ENCODE data around the gene CHP1. TPM values are rescaled to one million over a fixed set of nuclear protein-coding genes. Genes with fewer than 3 reads are reported as not detected.
"Not testable (repeated sequence)": the region's sequence is repeated elsewhere in the genome, so short reads cannot be mapped to it uniquely, and the experiment has no call there.

Gene CHP1
- polyA plus RNA-seq, 1 donor, result 55.8 TPM

GRCh38 chr15:41218851-41219250 is 12.2 kb upstream of the CHP1 start:
- Histone ChIP-seq H3K4me1 (ENCODE audit: control insufficient read depth, insufficient read depth, low read length) (no peaks in the 10 kb centered on the region), H3K27me3 (ENCODE audit: control insufficient read depth, insufficient read depth, low read length) (no peaks in the 10 kb centered on the region), H3K4me3 (ENCODE audit: low read length) (no peak overlapping the region), H3K36me3 (ENCODE audit: control insufficient read depth, insufficient read depth, low read length) (no peaks in the 10 kb centered on the region), H3K27ac (ENCODE audit: low read length) (no peak overlapping the region), H3K9me3 (ENCODE audit: control insufficient read depth, low read depth, low read length) (no peaks in the 10 kb centered on the region)
- DNase-seq, result no peak
- WGBS (ENCODE audit: insufficient coverage, low lambda C conversion rate), result no CpG with 5 or more reads among the region's 1 CpG

GRCh38 chr15:41219381-41219780 is 11.7 kb upstream of the CHP1 start:
- no peak for DNase-seq
- no CpG with 5 or more reads among the region's 3 CpGs for WGBS (ENCODE audit: insufficient coverage, low lambda C conversion rate)
- no peaks in the 10 kb centered on the region for H3K4me1 ChIP-seq (ENCODE audit: control insufficient read depth, insufficient read depth, low read length)

DNA sequence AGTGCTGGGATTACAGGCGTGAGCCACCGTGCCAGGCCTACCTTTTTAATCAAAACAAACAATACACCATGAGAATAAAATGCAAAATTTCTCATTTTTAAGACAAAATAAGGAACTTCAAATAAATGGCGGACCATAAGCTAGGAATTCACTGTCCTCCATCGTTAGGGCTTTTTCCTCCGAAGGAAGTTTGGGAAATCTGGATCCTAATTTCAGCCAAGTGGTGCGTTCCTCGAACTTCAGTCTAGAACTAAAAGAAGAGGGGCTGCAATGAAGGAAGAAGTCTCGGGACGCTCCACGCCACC is 771 bp upstream of the CHP1 start:
- no peak for DNase-seq
- peak overlapping the region; percentile 86 for H3K4me3 ChIP-seq (ENCODE audit: low read length)
- peaks cover 6% of the 10 kb centered on the region for H3K4me1 ChIP-seq (ENCODE audit: control insufficient read depth, insufficient read depth, low read length)
- H3K9me3 ChIP-seq (ENCODE audit: control insufficient read depth, low read depth, low read length), result no peaks in the 10 kb centered on the region
- 80% methylated on average over 1 of the region's 10 CpGs for whole genome bisulfite sequencing (ENCODE audit: insufficient coverage, low lambda C conversion rate)
- H3K27me3 ChIP-seq (ENCODE audit: control insufficient read depth, insufficient read depth, low read length), result no peaks in the 10 kb centered on the region
- peak overlapping the region; percentile 75 for H3K27ac ChIP-seq (ENCODE audit: low read length)
- no peaks in the 10 kb centered on the region for H3K36me3 ChIP-seq (ENCODE audit: control insufficient read depth, insufficient read depth, low read length)

More at GRCh38 chr15:41219381-41219780, 11.7 kb upstream of the CHP1 start:
- Histone ChIP-seq H3K27ac (ENCODE audit: low read length) (no peak overlapping the region), H3K4me3 (ENCODE audit: low read length) (no peak overlapping the region), H3K27me3 (ENCODE audit: control insufficient read depth, insufficient read depth, low read length) (no peaks in the 10 kb centered on the region), H3K36me3 (ENCODE audit: control insufficient read depth, insufficient read depth, low read length) (no peaks in the 10 kb centered on the region), H3K9me3 (ENCODE audit: control insufficient read depth, low read depth, low read length) (no peaks in the 10 kb centered on the region)

- DNase-seq, result no peak
- Histone ChIP-seq H3K4me3 (ENCODE audit: low read length) (peak overlapping the region; percentile 86), H3K9me3 (ENCODE audit: control insufficient read depth, low read depth, low read length) (no peaks in the 10 kb centered on the region), H3K36me3 (ENCODE audit: control insufficient read depth, insufficient read depth, low read length) (no peaks in the 10 kb centered on the region), H3K27ac (ENCODE audit: low read length) (peak overlapping the region; percentile 93), H3K4me1 (ENCODE audit: control insufficient read depth, insufficient read depth, low read length) (peaks cover 6% of the 10 kb centered on the region), H3K27me3 (ENCODE audit: control insufficient read depth, insufficient read depth, low read length) (no peaks in the 10 kb centered on the region)
- 80% methylated on average over 1 of the region's 28 CpGs for WGBS (ENCODE audit: insufficient coverage, low lambda C conversion rate)
These were observed 556 bp downstream of the CHP1 start for GRCh38 chr15:41231422-41232226.

GRCh38 chr15:41233367-41233771 is 2.3 kb downstream of the CHP1 start:
- Histone ChIP-seq H3K9me3 (ENCODE audit: control insufficient read depth, low read depth, low read length) (no peaks in the 10 kb centered on the region), H3K4me3 (ENCODE audit: low read length) (no peak overlapping the region), H3K36me3 (ENCODE audit: control insufficient read depth, insufficient read depth, low read length) (no peaks in the 10 kb centered on the region), H3K27ac (ENCODE audit: low read length) (no peak overlapping the region), H3K4me1 (ENCODE audit: control insufficient read depth, insufficient read depth, low read length) (peaks cover 6% of the 10 kb centered on the region), H3K27me3 (ENCODE audit: control insufficient read depth, insufficient read depth, low read length) (no peaks in the 10 kb centered on the region)
- no peak for DNase-seq
- no CpG with 5 or more reads among the region's 1 CpG for WGBS (ENCODE audit: insufficient coverage, low lambda C conversion rate)

- H3K36me3 ChIP-seq (ENCODE audit: control insufficient read depth, insufficient read depth, low read length); H3K4me3 ChIP-seq (ENCODE audit: low read length); H3K27ac ChIP-seq (ENCODE audit: low read length); H3K9me3 ChIP-seq (ENCODE audit: control insufficient read depth, low read depth, low read length); H3K27me3 ChIP-seq (ENCODE audit: control insufficient read depth, insufficient read depth, low read length); H3K4me1 ChIP-seq (ENCODE audit: control insufficient read depth, insufficient read depth, low read length); DNase-seq: not testable (repeated sequence)
- 100% methylated on average over 1 of the region's 5 CpGs for WGBS (ENCODE audit: insufficient coverage, low lambda C conversion rate)
These were observed 4.2 kb downstream of the CHP1 start for GRCh38 chr15:41235228-41235627.

DNA sequence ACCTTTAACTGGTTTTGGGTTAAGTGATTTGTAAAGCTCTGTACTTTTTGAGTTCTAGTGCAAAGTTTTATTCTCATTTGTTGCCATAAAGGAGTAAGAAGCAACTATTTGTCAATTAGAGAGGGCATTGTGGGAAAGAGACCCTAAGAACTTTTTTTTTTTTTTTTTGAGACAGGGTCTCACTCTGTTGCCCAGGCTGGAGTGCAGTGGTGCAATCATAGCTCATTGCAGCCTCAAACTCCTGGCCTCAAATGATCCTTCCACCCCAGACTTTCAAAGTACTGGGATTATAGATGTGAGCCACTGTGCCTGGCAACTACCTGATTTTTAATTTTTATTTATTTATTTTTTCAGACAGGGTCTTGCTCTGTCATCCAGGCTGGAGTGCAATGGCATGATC is 4.9 kb downstream of the CHP1 start:
- no peaks in the 10 kb centered on the region for H3K36me3 ChIP-seq (ENCODE audit: control insufficient read depth, insufficient read depth, low read length)
- no peaks in the 10 kb centered on the region for H3K9me3 ChIP-seq (ENCODE audit: control insufficient read depth, low read depth, low read length)
- no peak overlapping the region for H3K27ac ChIP-seq (ENCODE audit: low read length)
- no peaks in the 10 kb centered on the region for H3K27me3 ChIP-seq (ENCODE audit: control insufficient read depth, insufficient read depth, low read length)
- DNase-seq, result no peak
- H3K4me1 ChIP-seq (ENCODE audit: control insufficient read depth, insufficient read depth, low read length), result peaks cover 6% of the 10 kb centered on the region
- H3K4me3 ChIP-seq (ENCODE audit: low read length), result no peak overlapping the region

GRCh38 chr15:41238100-41238499 is 7.0 kb downstream of the CHP1 start:
- peaks cover 15% of the 10 kb centered on the region for H3K4me1 ChIP-seq (ENCODE audit: control insufficient read depth, insufficient read depth, low read length)
- H3K4me3 ChIP-seq (ENCODE audit: low read length), result no peak overlapping the region
- H3K9me3 ChIP-seq (ENCODE audit: control insufficient read depth, low read depth, low read length), result no peaks in the 10 kb centered on the region
- H3K36me3 ChIP-seq (ENCODE audit: control insufficient read depth, insufficient read depth, low read length), result no peaks in the 10 kb centered on the region
- WGBS (ENCODE audit: insufficient coverage, low lambda C conversion rate), result 80% methylated on average over 1 of the region's 5 CpGs
- no peaks in the 10 kb centered on the region for H3K27me3 ChIP-seq (ENCODE audit: control insufficient read depth, insufficient read depth, low read length)
- no peak overlapping the region for H3K27ac ChIP-seq (ENCODE audit: low read length)
- DNase-seq, result no peak

DNA sequence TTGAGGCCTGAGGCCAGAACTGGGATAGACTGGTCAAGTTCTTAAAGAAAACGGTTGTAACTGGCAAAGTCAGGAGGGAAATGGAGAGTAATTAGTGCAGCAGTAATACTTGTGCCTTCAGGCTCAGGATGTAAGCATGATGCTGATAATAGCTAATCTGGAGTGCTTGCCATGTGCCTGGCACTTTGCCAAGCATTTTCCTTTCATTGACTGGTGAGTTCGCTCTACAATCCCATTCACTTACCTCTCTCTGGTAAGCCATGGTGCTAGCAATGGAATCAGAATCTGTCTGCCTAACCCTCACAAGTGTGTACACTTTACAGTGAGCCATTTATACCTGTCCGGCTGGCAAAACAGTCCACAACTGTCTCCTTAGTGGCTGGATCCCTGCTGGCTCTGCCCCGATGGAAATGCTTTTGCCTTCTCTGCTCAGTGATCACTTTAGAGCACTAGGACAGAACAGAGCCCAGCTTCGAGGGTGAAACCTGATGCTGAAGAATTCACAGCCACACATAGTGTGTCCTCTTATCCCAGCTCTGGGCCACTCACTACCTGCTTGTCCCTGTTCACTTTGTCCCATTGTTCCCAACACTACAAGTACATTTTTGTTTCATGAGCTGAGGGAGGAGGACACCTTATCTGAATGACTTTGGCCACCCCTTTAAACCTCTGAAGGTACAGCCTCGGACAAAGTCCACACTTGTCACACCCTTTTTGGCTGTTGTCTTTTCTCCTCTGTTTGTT is 10.3 kb downstream of the CHP1 start:
- 35% methylated on average over 2 of the region's 6 CpGs for WGBS (ENCODE audit: insufficient coverage, low lambda C conversion rate)
- peak; percentile 77 to 89 for DNase-seq
- Histone ChIP-seq H3K36me3 (ENCODE audit: control insufficient read depth, insufficient read depth, low read length) (peaks cover 12% of the 10 kb centered on the region), H3K4me1 (ENCODE audit: control insufficient read depth, insufficient read depth, low read length) (peaks cover 15% of the 10 kb centered on the region), H3K27me3 (ENCODE audit: control insufficient read depth, insufficient read depth, low read length) (no peaks in the 10 kb centered on the region), H3K9me3 (ENCODE audit: control insufficient read depth, low read depth, low read length) (no peaks in the 10 kb centered on the region), H3K4me3 (ENCODE audit: low read length) (no peak overlapping the region), H3K27ac (ENCODE audit: low read length) (peak overlapping the region; percentile 51)

- not testable (repeated sequence) for H3K4me1 ChIP-seq (ENCODE audit: control insufficient read depth, insufficient read depth, low read length); H3K36me3 ChIP-seq (ENCODE audit: control insufficient read depth, insufficient read depth, low read length); H3K27ac ChIP-seq (ENCODE audit: low read length); H3K27me3 ChIP-seq (ENCODE audit: control insufficient read depth, insufficient read depth, low read length); H3K4me3 ChIP-seq (ENCODE audit: low read length); DNase-seq; H3K9me3 ChIP-seq (ENCODE audit: control insufficient read depth, low read depth, low read length)
- no CpG with 5 or more reads among the region's 8 CpGs for WGBS (ENCODE audit: insufficient coverage, low lambda C conversion rate)
These were observed 19.7 kb downstream of the CHP1 start for GRCh38 chr15:41250745-41251144.

DNA sequence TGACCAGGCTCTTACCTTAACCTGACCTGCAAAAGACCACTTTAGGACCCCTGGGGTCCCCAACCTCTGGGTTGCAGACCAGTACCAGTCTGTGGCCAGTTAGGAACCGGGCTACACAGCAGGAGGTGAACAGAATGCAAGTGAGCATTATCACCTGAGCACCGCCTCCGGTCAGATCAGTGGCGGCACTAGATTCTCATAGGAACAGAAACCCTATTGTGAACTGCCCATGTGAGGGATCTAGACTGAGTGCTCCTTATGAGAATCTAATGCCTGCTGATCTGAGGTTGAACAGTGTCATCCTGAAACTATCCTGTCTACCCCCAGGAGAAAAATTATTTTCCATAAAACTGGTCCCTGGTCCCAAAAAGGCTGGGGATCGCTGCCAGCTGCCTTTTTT is 20.3 kb downstream of the CHP1 start:
- WGBS (ENCODE audit: insufficient coverage, low lambda C conversion rate), result 100% methylated on average over 1 of the region's 5 CpGs
- H3K4me1 ChIP-seq (ENCODE audit: control insufficient read depth, insufficient read depth, low read length), result peaks cover 6% of the 10 kb centered on the region
- H3K27ac ChIP-seq (ENCODE audit: low read length), result no peak overlapping the region
- no peaks in the 10 kb centered on the region for H3K27me3 ChIP-seq (ENCODE audit: control insufficient read depth, insufficient read depth, low read length)
- no peak for DNase-seq
- H3K9me3 ChIP-seq (ENCODE audit: control insufficient read depth, low read depth, low read length), result no peaks in the 10 kb centered on the region
- no peak overlapping the region for H3K4me3 ChIP-seq (ENCODE audit: low read length)
- H3K36me3 ChIP-seq (ENCODE audit: control insufficient read depth, insufficient read depth, low read length), result peaks cover 6% of the 10 kb centered on the region
